Measurements from ENCODE around the gene EFNB3. TPM values are rescaled to one million over a fixed set of nuclear protein-coding genes. Genes with fewer than 3 reads are reported as not detected.
A peak's percentile ranks its signal among the peaks of the same experiment; 100 is the strongest.

Gene EFNB3
- total RNA-seq, 2 experiments from 2014 or later, result 0.15 TPM; not detected in 1

- Histone ChIP-seq H3K4me2 (ENCODE audit: low read length) (no peak overlapping the region), H2AFZ (ENCODE audit: low read length) (no peak overlapping the region), H3K27ac (ENCODE audit: low read depth, low read length, poor library complexity, severe bottlenecking) (no peak overlapping the region), H3K4me1 (ENCODE audit: insufficient read depth, low read length, poor library complexity, severe bottlenecking) (no peaks in the 10 kb centered on the region), H3K36me3 (ENCODE audit: insufficient read depth, low read length) (no peaks in the 10 kb centered on the region), H3K9me2 (ENCODE audit: insufficient read depth, low read length) (no peaks in the 10 kb centered on the region), H3K9me3 (ENCODE audit: low read length) (no peaks in the 10 kb centered on the region), H3K4me3 (ENCODE audit: low read depth, low read length, poor library complexity, severe bottlenecking) (no peak overlapping the region), H3K79me2 (ENCODE audit: insufficient read depth, low read depth, low read length) (no peaks in the 10 kb centered on the region), H4K20me1 (ENCODE audit: insufficient read depth, low read length) (no peaks in the 10 kb centered on the region)
- DNase-seq (ENCODE audit: low spot score), result no peak
- TF ChIP-seq EZH2phosphoT487 (IDR thresholded peaks at IDR 0.05; ENCODE audit: borderline replicate concordance, low read depth, low read length), result no peak
- no peak for TF ChIP-seq CTCF (conservative IDR thresholded peaks at IDR 0.05; ENCODE audit: low read length)
- intact Hi-C loops (cut with micrococcal nuclease; ENCODE audit: unreplicated experiment), result no loop called here
- ChIA-PET CTCF (ENCODE audit: unreplicated experiment) (no interaction called here), POLR2A (no interaction called here)
- no TSS peak for BruUV-seq (replicated peaks)
Observed at GRCh38 chr17:7715936-7716886, 11.2 kb downstream of the EFNB3 start.

GRCh38 chr17:7716901-7717755, 12.1 kb downstream of the EFNB3 start, which contains the start of gene DNAH2:
Gene DNAH2 (plus strand): TSS chr17:7717744. CDS start chr17:7719735, 1,991 bp downstream.
- peak; percentile 51 for TF ChIP-seq CTCF (conservative IDR thresholded peaks at IDR 0.05; ENCODE audit: low read length)
- TF ChIP-seq EZH2phosphoT487 (IDR thresholded peaks at IDR 0.05; ENCODE audit: borderline replicate concordance, low read depth, low read length), result 0 out of 2 replicates have a peak, but pooled peaks have one; percentile 29
- POLR2A ChIA-PET, result no interaction called here
- Histone ChIP-seq H3K4me1 (ENCODE audit: insufficient read depth, low read length, poor library complexity, severe bottlenecking) (no peaks in the 10 kb centered on the region), H3K27ac (ENCODE audit: low read depth, low read length, poor library complexity, severe bottlenecking) (no peak within 1 kb of the TSS), H3K36me3 (ENCODE audit: insufficient read depth, low read length) (no peaks in the 10 kb centered on the region), H3K79me2 (ENCODE audit: insufficient read depth, low read depth, low read length) (no peaks in the 10 kb centered on the region), H3K9me2 (ENCODE audit: insufficient read depth, low read length) (no peaks in the 10 kb centered on the region), H3K4me3 (ENCODE audit: low read depth, low read length, poor library complexity, severe bottlenecking) (no peak within 1 kb of the TSS), H3K9me3 (ENCODE audit: low read length) (no peaks in the 10 kb centered on the region), H3K4me2 (ENCODE audit: low read length) (peak within 1 kb of the TSS; percentile 20; the same call in 1 of the 2 replicates), H4K20me1 (ENCODE audit: insufficient read depth, low read length) (no peaks in the 10 kb centered on the region), H2AFZ (ENCODE audit: low read length) (no peak within 1 kb of the TSS)
- intact Hi-C loops (cut with micrococcal nuclease; ENCODE audit: unreplicated experiment), result no loop called here
- DNase-seq (ENCODE audit: low spot score), result no peak
- CTCF ChIA-PET (ENCODE audit: unreplicated experiment), result no interaction called here
- no TSS peak for BruUV-seq (replicated peaks)

All from OCI-LY7 (cell line).